C4-2B (cell line): Measurements from ENCODE around the gene NPAS3.

Experiments
- CTCF ChIP-seq: fragments of 450-650 bp; conservative IDR thresholded peaks from 2 replicates; pipeline ENCODE4 v1.5.1; 2017; ENCODE audit warnings: mild to moderate bottlenecking
- ZFX ChIP-seq: fragments of 450-650 bp; IDR thresholded peaks from 2 replicates; pipeline ENCODE4 v1.6.1; 2017

- TF ChIP-seq CTCF (no peak), ZFX (no peak)
Observed at GRCh38 chr14:33848009-33848408, 909.3 kb downstream of the NPAS3 start.
